ENCODE measurements around the gene EVA1A. TPM values are rescaled to one million over a fixed set of nuclear protein-coding genes. Genes with fewer than 3 reads are reported as not detected.

Gene EVA1A
- total RNA-seq, 1 experiment from 2014 or later: 0.21 TPM

GRCh38 chr2:75528221-75528977 lies 32.3 kb downstream of the EVA1A start:
- intact Hi-C loops (cut with micrococcal nuclease; ENCODE audit: unreplicated experiment) (no loop called here), in situ Hi-C loops (cut with HindIII; ENCODE audit: low pct_unique_long_range_greater_than_20kb, low sequenced_read_pairs) (no loop called here)
- Histone ChIP-seq H3K27me3 (ENCODE audit: control insufficient read depth, insufficient read depth, low read length) (no peaks in the 10 kb centered on the region), H3K27ac (ENCODE audit: low read length) (no peak overlapping the region), H3K9me3 (ENCODE audit: control insufficient read depth, insufficient read depth, low read depth, low read length) (no peaks in the 10 kb centered on the region), H3K36me3 (ENCODE audit: control insufficient read depth, insufficient read depth, low read length) (no peaks in the 10 kb centered on the region), H3K4me1 (ENCODE audit: control insufficient read depth, insufficient read depth, low read length) (no peaks in the 10 kb centered on the region), H3K4me3 (ENCODE audit: low read depth in 2 of 2, low read length in 2 of 2) (no peak overlapping the region)
- ChIA-PET CTCF (no interaction called here), POLR2A (interaction anchor here (0.6 kb wide), 1 partner anchor 1292 kb away, joined by 3 read pairs; no protein-coding TSS in a partner anchor)
- ATAC-seq (peak; percentile 53; the same call in 1 of the 2 replicates), DNase-seq (ENCODE audit: low read depth, low spot score) (no peak)
- TF ChIP-seq SIN3A (IDR thresholded peaks at IDR 0.05; ENCODE audit: borderline replicate concordance, insufficient read depth, low read depth, low read length) (no peak), CTCF (IDR thresholded peaks at IDR 0.05) (no peak), REST (IDR thresholded peaks at IDR 0.05; ENCODE audit: insufficient read depth in 1 of 2, low read depth in 2 of 2, low read length in 1 of 2) (no peak), POLR2AphosphoS5 (IDR thresholded peaks at IDR 0.05; ENCODE audit: low read depth, low read length) (no peak), TCF7L2 (IDR thresholded peaks at IDR 0.05; ENCODE audit: low read depth, low read length) (no peak)
- BruUV-seq (replicated peaks): no TSS peak

GRCh38 chr2:75527676-75528075 lies 33.1 kb downstream of the EVA1A start:
- POLR2A ChIA-PET: no interaction called here
- CTCF ChIA-PET: no interaction called here
- Histone ChIP-seq H3K27ac (ENCODE audit: low read length) (no peak overlapping the region), H3K4me3 (ENCODE audit: low read depth in 2 of 2, low read length in 2 of 2) (no peak overlapping the region), H3K36me3 (ENCODE audit: control insufficient read depth, insufficient read depth, low read length) (no peaks in the 10 kb centered on the region), H3K27me3 (ENCODE audit: control insufficient read depth, insufficient read depth, low read length) (no peaks in the 10 kb centered on the region), H3K9me3 (ENCODE audit: control insufficient read depth, insufficient read depth, low read depth, low read length) (no peaks in the 10 kb centered on the region), H3K4me1 (ENCODE audit: control insufficient read depth, insufficient read depth, low read length) (no peaks in the 10 kb centered on the region)
- no peak for TF ChIP-seq POLR2AphosphoS5 (IDR thresholded peaks at IDR 0.05; ENCODE audit: low read depth, low read length)
- TF ChIP-seq TCF7L2 (IDR thresholded peaks at IDR 0.05; ENCODE audit: low read depth, low read length): no peak
- TF ChIP-seq REST (IDR thresholded peaks at IDR 0.05; ENCODE audit: insufficient read depth in 1 of 2, low read depth in 2 of 2, low read length in 1 of 2): no peak
- no peak for TF ChIP-seq SIN3A (IDR thresholded peaks at IDR 0.05; ENCODE audit: borderline replicate concordance, insufficient read depth, low read depth, low read length)
- TF ChIP-seq CTCF (IDR thresholded peaks at IDR 0.05): no peak
- ATAC-seq (no peak), DNase-seq (ENCODE audit: low read depth, low spot score) (no peak)
- intact Hi-C loops (cut with micrococcal nuclease; ENCODE audit: unreplicated experiment) (no loop called here), in situ Hi-C loops (cut with HindIII; ENCODE audit: low pct_unique_long_range_greater_than_20kb, low sequenced_read_pairs) (no loop called here)
- no TSS peak for BruUV-seq (replicated peaks)

All from Panc1 (cell line).